ENCODE data around the gene KRT32. TPM values are rescaled to one million over a fixed set of nuclear protein-coding genes. Genes with fewer than 3 reads are reported as not detected.

The KRT32 gene
- polyA plus RNA-seq (ENCODE audit: insufficient read depth in 1 of 5, insufficient read length in 5 of 5, low replicate concordance in 1 of 5), result not detected
- long read RNA-seq, donor 1, result 0 reads
- long read RNA-seq, donor 2, result 0 reads
- long read RNA-seq, donor 3, result 0 reads
- long read RNA-seq, donor 4, result 0 reads
- long read RNA-seq, donor 5, result 0 reads
- long read RNA-seq, donor 6, result 0 reads
- long read RNA-seq, donor 7, result 0 reads
- long read RNA-seq, donor 8, result 0 reads

GRCh38 chr17:41466988-41467387, at the start of gene KRT32:
KRT32 (minus strand) TSS chr17:41467386; CDS start chr17:41467325, 61 bp downstream.
- DNase-seq, result no peak

- peak in 1 of 2 donors; percentile 67 for DNase-seq
Observed at GRCh38 chr17:41516830-41517283, 49.7 kb upstream of the KRT32 start.

- DNase-seq, result no peak
Observed at GRCh38 chr17:41516147-41516829, 49.1 kb upstream of the KRT32 start.

- no peak for DNase-seq
Observed at GRCh38 chr17:41513168-41513547, 46.0 kb upstream of the KRT32 start.

- no peak for DNase-seq
Observed at GRCh38 chr17:41512546-41513167, 45.5 kb upstream of the KRT32 start.

GRCh38 chr17:41511716-41512115, 44.5 kb upstream of the KRT32 start:
- DNase-seq, result no peak

- DNase-seq, result no peak
Observed at GRCh38 chr17:41511116-41511515, 43.9 kb upstream of the KRT32 start.

GRCh38 chr17:41510251-41511065, 43.3 kb upstream of the KRT32 start:
- no peak for DNase-seq

GRCh38 chr17:41507315-41507880, 40.2 kb upstream of the KRT32 start:
- no peak for DNase-seq

GRCh38 chr17:41505809-41506767, 38.9 kb upstream of the KRT32 start:
- DNase-seq, result no peak

- DNase-seq, result no peak
Observed at GRCh38 chr17:41505007-41505808, 38.0 kb upstream of the KRT32 start, which contains the start of gene KRT13. KRT13 (minus strand) TSS chr17:41505612; CDS start chr17:41505550, 62 bp downstream.

- DNase-seq, result no peak
Observed at GRCh38 chr17:41504246-41504977, 37.2 kb upstream of the KRT32 start.

GRCh38 chr17:41503202-41503601, 36.0 kb upstream of the KRT32 start:
- DNase-seq, result no peak

- no peak for DNase-seq
Observed at GRCh38 chr17:41500131-41500911, 33.1 kb upstream of the KRT32 start.

- DNase-seq, result no peak
Observed at GRCh38 chr17:41499714-41500113, 32.5 kb upstream of the KRT32 start.

GRCh38 chr17:41498276-41498675, 31.1 kb upstream of the KRT32 start:
- no peak for DNase-seq

- peak; percentile 48 to 51 for DNase-seq
Observed at GRCh38 chr17:41496803-41497484, 29.8 kb upstream of the KRT32 start.
